ENCODE measurements around the gene CCAR1.
"Not testable (repeated sequence)": the region's sequence is repeated elsewhere in the genome, so short reads cannot be mapped to it uniquely, and the experiment has no call there.

The CCAR1 gene

GRCh38 chr10:68796605-68797004 lies 75.6 kb downstream of the CCAR1 start:
- no peak for DNase-seq (ENCODE audit: low read depth)
- H3K4me3 ChIP-seq (ENCODE audit: low read depth, low read length), result no peak overlapping the region
- TF ChIP-seq CTCF (IDR thresholded peaks at IDR 0.05; ENCODE audit: control insufficient read depth, extremely low read depth, insufficient read depth), result no peak

- H3K4me3 ChIP-seq (ENCODE audit: low read depth, low read length), result no peak overlapping the region
- no peak for TF ChIP-seq CTCF (IDR thresholded peaks at IDR 0.05; ENCODE audit: control insufficient read depth, extremely low read depth, insufficient read depth)
- DNase-seq (ENCODE audit: low read depth), result no peak
These were observed 79.2 kb downstream of the CCAR1 start for GRCh38 chr10:68800211-68800610.

- no peak overlapping the region for H3K4me3 ChIP-seq (ENCODE audit: low read depth, low read length)
- TF ChIP-seq CTCF (IDR thresholded peaks at IDR 0.05; ENCODE audit: control insufficient read depth, extremely low read depth, insufficient read depth), result no peak
- DNase-seq (ENCODE audit: low read depth), result no peak
These were observed 83.7 kb downstream of the CCAR1 start for GRCh38 chr10:68804692-68805091.

GRCh38 chr10:68810830-68811229 lies 89.8 kb downstream of the CCAR1 start:
- H3K4me3 ChIP-seq (ENCODE audit: low read depth, low read length), result not testable (repeated sequence)

GRCh38 chr10:68811314-68812009 lies 90.4 kb downstream of the CCAR1 start:
- no peak overlapping the region for H3K4me3 ChIP-seq (ENCODE audit: low read depth, low read length)
- no peak for TF ChIP-seq CTCF (IDR thresholded peaks at IDR 0.05; ENCODE audit: control insufficient read depth, extremely low read depth, insufficient read depth)
- no peak for DNase-seq (ENCODE audit: low read depth)

More at GRCh38 chr10:68810830-68811229, 89.8 kb downstream of the CCAR1 start:
- not testable (repeated sequence) for DNase-seq (ENCODE audit: low read depth)

GRCh38 chr10:68812420-68812819 lies 91.4 kb downstream of the CCAR1 start:
- no peak overlapping the region for H3K4me3 ChIP-seq (ENCODE audit: low read depth, low read length)
- DNase-seq (ENCODE audit: low read depth), result no peak
- TF ChIP-seq CTCF (IDR thresholded peaks at IDR 0.05; ENCODE audit: control insufficient read depth, extremely low read depth, insufficient read depth), result no peak

- H3K4me3 ChIP-seq (ENCODE audit: low read depth, low read length), result no peak overlapping the region
- no peak for TF ChIP-seq CTCF (IDR thresholded peaks at IDR 0.05; ENCODE audit: control insufficient read depth, extremely low read depth, insufficient read depth)
- DNase-seq (ENCODE audit: low read depth), result no peak
These were observed 92.5 kb downstream of the CCAR1 start for GRCh38 chr10:68813559-68813958.
